ENCODE measurements around the gene PRDM16. TPM values are rescaled to one million over a fixed set of nuclear protein-coding genes. Genes with fewer than 3 reads are reported as not detected.

The PRDM16 gene
- total and polyA plus RNA-seq, 2 of the 4 experiments (the other 2 are of a cell fraction) = 0.02 TPM; not detected in 1

- no peak overlapping the region for H3K4me3 ChIP-seq (ENCODE audit: insufficient read depth, low read depth, low read length)
- in situ Hi-C loops (cut with MboI; ENCODE audit: low sequenced_read_pairs) = no loop called here
- H3K4ac ChIP-seq (ENCODE audit: low read depth, low read length) = no peak overlapping the region
- H3K27ac ChIP-seq (ENCODE audit: insufficient read depth, low read length) = no peak overlapping the region
- ChIA-PET CTCF (no interaction called here), POLR2A (ENCODE audit: unreplicated experiment) (no interaction called here)
- H4K8ac ChIP-seq (ENCODE audit: low read depth in 2 of 2, low read length in 2 of 2) = no peak overlapping the region
- no peaks in the 10 kb centered on the region for H3K9me1 ChIP-seq (ENCODE audit: insufficient read depth, low read length)
- H4K5ac ChIP-seq (ENCODE audit: low read depth, low read length) = no peak overlapping the region
- H3K14ac ChIP-seq (replicated peaks; ENCODE audit: low read depth, low read length) = no peak overlapping the region
- H3K36me3 ChIP-seq (ENCODE audit: control insufficient read depth, insufficient read depth, low read length) = no peaks in the 10 kb centered on the region
- H2BK20ac ChIP-seq (ENCODE audit: low read depth, low read length) = no peak overlapping the region
- H3K56ac ChIP-seq (ENCODE audit: extremely low read depth, insufficient read depth, low read length) = no peak overlapping the region
- no TSS peak for BruUV-seq (replicated peaks)
- H3K9ac ChIP-seq (ENCODE audit: low read depth, low read length) = no peak overlapping the region
- dilution Hi-C loops (cut with HindIII; ENCODE audit: low sequenced_read_pairs, unreplicated experiment) = no loop called here
- H3K4me1 ChIP-seq (ENCODE audit: control insufficient read depth, insufficient read depth, low read length) = peaks cover 1% of the 10 kb centered on the region; the same call in 1 of the 2 replicates
- no peak overlapping the region for H2AK9ac ChIP-seq (replicated peaks; ENCODE audit: low read depth, low read length, poor library complexity)
- WGBS, 2 experiments (ENCODE audit: extremely low coverage in 2 of 2, insufficient read length in 1 of 2) = 100% methylated on average over 2 of the region's 11 CpGs; no CpG with 5 or more reads in 1 of the 2 experiments
- H3K27me3 ChIP-seq (ENCODE audit: control insufficient read depth, insufficient read depth, low read length) = peaks cover 32% of the 10 kb centered on the region
- no peak overlapping the region for H4K91ac ChIP-seq (ENCODE audit: insufficient read depth, low read depth, low read length)
- no peaks in the 10 kb centered on the region for H3K9me3 ChIP-seq (ENCODE audit: control insufficient read depth, insufficient read depth, low read length)
- H2AK5ac ChIP-seq (ENCODE audit: low read depth, low read length) = no peak overlapping the region
- no peak overlapping the region for H3K18ac ChIP-seq (ENCODE audit: low read depth, low read length)
- intact Hi-C loops (cut with micrococcal nuclease) = no loop called here
- no peak for DNase-seq
- H3K23ac ChIP-seq (ENCODE audit: low read depth, low read length) = no peak overlapping the region
- no peaks in the 10 kb centered on the region for H4K20me1 ChIP-seq (ENCODE audit: insufficient read depth, low read length)
- H2BK5ac ChIP-seq (ENCODE audit: low read depth, low read length, poor library complexity, severe bottlenecking) = no peak overlapping the region
- no peak overlapping the region for H2AFZ ChIP-seq (replicated peaks; ENCODE audit: low read length, poor library complexity)
- ATAC-seq (ENCODE audit: low read depth) = no peak
- H2BK15ac ChIP-seq (ENCODE audit: low read depth, low read length) = no peak overlapping the region
- no peaks in the 10 kb centered on the region for H3K79me1 ChIP-seq (ENCODE audit: low read depth in 1 of 2, low read length in 2 of 2)
- no peak for TF ChIP-seq MXI1 (IDR thresholded peaks at IDR 0.05; ENCODE audit: borderline replicate concordance, low read depth, low read length)
- no peak overlapping the region for H2BK120ac ChIP-seq (ENCODE audit: low read depth, low read length)
- no peak overlapping the region for H3K4me2 ChIP-seq (ENCODE audit: low read depth, low read length)
Observed at GRCh38 chr1:3364983-3365382, 296.0 kb downstream of the PRDM16 start.
